ENCODE measurements around the gene TAB2.

DNA sequence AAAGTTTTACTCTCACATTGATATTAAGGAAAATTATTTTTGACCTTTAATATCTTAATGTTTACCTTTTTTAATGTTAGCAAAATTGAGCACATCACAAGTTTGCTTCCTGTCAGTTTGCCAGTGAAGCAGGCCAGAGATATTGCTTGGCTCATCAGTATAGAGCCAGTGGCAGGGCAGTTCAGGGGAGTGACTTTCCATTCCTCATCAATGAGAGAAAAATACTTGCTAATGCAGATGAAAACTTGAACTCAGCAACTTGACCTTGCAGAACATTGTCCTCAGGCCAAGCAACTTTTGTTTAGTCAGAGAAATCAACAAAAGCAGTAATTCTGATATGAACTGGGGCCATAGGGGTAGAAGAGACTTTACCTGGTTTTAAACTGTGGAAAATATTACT is 6.9 kb downstream of the TAB2 start:
- TF ChIP-seq, protein P1, sequence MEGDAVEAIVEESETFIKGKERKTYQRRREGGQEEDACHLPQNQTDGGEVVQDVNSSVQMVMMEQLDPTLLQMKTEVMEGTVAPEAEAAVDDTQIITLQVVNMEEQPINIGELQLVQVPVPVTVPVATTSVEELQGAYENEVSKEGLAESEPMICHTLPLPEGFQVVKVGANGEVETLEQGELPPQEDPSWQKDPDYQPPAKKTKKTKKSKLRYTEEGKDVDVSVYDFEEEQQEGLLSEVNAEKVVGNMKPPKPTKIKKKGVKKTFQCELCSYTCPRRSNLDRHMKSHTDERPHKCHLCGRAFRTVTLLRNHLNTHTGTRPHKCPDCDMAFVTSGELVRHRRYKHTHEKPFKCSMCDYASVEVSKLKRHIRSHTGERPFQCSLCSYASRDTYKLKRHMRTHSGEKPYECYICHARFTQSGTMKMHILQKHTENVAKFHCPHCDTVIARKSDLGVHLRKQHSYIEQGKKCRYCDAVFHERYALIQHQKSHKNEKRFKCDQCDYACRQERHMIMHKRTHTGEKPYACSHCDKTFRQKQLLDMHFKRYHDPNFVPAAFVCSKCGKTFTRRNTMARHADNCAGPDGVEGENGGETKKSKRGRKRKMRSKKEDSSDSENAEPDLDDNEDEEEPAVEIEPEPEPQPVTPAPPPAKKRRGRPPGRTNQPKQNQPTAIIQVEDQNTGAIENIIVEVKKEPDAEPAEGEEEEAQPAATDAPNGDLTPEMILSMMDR (tag by site-specific recombination; IDR thresholded peaks at IDR 0.05) = no peak
- no peak for TF ChIP-seq ZBTB48 (tag by site-specific recombination; IDR thresholded peaks at IDR 0.05)
- TF ChIP-seq ZNF146 (tag by site-specific recombination; IDR thresholded peaks at IDR 0.05) = no peak
- TF ChIP-seq ZNF302 (tag by site-specific recombination; IDR thresholded peaks at IDR 0.05; ENCODE audit: low read depth) = no peak
- no peak for TF ChIP-seq ZSCAN23 (tag by site-specific recombination; IDR thresholded peaks at IDR 0.05)
- TF ChIP-seq ZNF48 (tag by site-specific recombination; IDR thresholded peaks at IDR 0.05) = no peak
- no peak for TF ChIP-seq SP3 (tag by site-specific recombination; IDR thresholded peaks at IDR 0.05)
- TF ChIP-seq, protein P2, sequence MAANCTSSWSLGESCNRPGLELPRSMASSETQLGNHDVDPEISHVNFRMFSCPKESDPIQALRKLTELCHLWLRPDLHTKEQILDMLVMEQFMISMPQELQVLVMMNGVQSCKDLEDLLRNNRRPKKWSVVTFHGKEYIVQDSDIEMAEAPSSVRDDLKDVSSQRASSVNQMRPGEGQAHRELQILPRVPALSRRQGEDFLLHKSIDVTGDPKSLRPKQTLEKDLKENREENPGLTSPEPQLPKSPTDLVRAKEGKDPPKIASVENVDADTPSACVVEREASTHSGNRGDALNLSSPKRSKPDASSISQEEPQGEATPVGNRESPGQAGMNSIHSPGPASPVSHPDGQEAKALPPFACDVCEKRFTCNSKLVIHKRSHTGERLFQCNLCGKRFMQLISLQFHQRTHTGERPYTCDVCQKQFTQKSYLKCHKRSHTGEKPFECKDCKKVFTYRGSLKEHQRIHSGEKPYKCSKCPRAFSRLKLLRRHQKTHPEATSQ (tag by site-specific recombination; IDR thresholded peaks at IDR 0.05) = no peak
- TF ChIP-seq GLI2 (tag by site-specific recombination; IDR thresholded peaks at IDR 0.05; ENCODE audit: borderline replicate concordance, low read depth) = no peak
- no peak for TF ChIP-seq SALL2 (tag by site-specific recombination; IDR thresholded peaks at IDR 0.05; ENCODE audit: borderline replicate concordance)
- TF ChIP-seq ZNF223 (tag by site-specific recombination; IDR thresholded peaks at IDR 0.05) = no peak
- no peak for TF ChIP-seq ZNF664 (tag by site-specific recombination; IDR thresholded peaks at IDR 0.05)
